GM12872 (cell line): ENCODE data around the gene MYCN.

Source experiments
- TF ChIP-seq, protein P1 (sequence below): IDR thresholded peaks from 3 replicates; pipeline ENCODE4 v1.5.1; 2011; ENCODE audit warnings: low read depth, mild to moderate bottlenecking, low read length, moderate library complexity; ENCODE audit not compliant: insufficient read depth

The MYCN gene

GRCh38 chr2:15946983-15947382, 6.6 kb downstream of the MYCN start:
- TF ChIP-seq, protein P1, sequence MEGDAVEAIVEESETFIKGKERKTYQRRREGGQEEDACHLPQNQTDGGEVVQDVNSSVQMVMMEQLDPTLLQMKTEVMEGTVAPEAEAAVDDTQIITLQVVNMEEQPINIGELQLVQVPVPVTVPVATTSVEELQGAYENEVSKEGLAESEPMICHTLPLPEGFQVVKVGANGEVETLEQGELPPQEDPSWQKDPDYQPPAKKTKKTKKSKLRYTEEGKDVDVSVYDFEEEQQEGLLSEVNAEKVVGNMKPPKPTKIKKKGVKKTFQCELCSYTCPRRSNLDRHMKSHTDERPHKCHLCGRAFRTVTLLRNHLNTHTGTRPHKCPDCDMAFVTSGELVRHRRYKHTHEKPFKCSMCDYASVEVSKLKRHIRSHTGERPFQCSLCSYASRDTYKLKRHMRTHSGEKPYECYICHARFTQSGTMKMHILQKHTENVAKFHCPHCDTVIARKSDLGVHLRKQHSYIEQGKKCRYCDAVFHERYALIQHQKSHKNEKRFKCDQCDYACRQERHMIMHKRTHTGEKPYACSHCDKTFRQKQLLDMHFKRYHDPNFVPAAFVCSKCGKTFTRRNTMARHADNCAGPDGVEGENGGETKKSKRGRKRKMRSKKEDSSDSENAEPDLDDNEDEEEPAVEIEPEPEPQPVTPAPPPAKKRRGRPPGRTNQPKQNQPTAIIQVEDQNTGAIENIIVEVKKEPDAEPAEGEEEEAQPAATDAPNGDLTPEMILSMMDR, result no peak

DNA sequence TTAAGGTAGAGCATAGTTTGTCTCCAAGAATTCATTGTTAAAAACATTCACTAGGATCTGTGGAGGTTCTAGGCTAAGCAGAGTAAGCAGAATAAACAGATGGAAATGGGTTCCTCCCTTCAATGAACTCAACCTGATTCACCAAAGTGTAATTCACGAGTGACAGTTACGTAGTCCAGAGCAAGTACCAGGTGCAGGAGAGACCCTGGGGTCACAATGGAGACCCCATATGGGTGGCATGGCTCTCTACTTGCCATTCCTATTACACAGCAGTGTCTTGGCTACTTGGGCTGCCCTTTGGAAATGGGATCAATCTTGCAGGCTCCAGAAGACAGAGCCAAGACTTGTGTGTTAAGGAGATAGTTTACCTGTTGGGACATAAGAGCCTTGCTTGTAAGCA, 7.1 kb downstream of the MYCN start:
- TF ChIP-seq, protein P1, result no peak

- TF ChIP-seq, protein P1, result no peak
Observed at GRCh38 chr2:15948704-15948957, 8.3 kb downstream of the MYCN start.

DNA sequence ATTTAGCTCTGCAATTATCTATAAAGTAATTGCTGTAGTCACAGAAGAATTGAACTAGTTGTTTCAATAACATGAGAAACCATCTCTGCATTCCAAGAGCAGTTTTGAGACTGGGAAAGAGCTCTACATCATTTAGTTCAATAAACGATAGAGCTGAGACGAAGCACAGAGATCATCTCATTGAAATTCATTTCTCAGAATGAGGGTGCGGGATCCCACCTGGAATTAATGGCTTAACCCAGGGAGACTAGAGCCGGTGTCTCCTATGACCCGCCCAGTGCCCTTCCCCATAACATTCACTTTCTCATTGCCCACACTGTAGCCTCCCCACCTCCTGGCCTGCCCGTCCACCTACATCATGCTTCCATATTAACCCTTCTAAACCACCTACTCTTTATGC, 8.8 kb downstream of the MYCN start:
- TF ChIP-seq, protein P1, result no peak

DNA sequence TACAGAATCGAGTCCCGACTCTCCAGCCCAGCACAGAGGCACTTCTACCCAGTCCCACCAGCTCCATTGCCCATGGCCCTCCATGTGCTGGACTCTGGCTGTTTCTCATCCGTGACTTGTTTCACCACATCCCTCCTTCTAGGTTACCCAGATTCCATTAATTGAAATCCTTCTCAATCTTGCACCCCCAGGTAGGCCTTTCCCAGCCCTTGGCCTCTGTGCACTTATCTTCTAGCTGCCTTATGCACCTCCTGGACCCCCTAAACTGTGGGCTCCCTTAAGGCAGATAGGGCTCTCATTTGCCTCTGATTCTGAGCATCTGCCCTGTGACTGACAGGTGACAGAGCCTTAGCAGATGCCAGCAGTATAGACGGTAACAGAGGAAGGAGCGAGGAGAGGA, 9.2 kb downstream of the MYCN start:
- TF ChIP-seq, protein P1, result no peak

- TF ChIP-seq, protein P1, result no peak
Observed at GRCh38 chr2:15950088-15950952, 10.0 kb downstream of the MYCN start.

DNA sequence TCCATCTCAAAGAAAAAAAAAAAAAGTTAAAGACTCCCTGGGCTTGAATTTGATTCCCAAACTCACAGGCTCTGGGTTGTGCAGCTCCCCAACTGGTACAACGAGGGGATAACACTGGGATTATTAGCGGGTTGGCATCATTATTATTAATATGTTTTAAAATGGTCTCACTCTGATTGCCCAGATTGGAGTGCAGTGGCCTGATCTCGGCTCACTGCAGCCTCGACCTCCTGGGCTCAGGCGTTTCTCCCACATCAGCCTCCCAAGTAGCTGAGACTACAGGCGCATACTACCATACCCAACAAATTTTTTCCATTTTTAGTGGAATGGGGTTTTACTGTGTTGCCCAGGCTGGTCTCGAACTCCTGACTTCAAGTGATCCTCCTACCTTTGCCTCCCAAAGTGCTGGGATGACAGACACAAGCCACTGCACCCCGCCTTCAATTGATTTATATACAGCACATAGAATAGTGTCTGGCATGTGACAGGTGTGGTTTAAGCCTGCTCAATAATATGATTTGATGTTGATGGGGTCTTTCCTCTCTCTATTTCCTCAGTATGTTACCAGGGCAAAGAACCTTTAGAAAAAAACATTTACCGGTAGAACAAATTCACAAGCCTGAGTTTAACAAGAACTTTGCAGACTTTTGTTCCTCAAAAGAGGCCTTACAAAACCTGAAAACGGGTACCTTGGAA, 12.2 kb downstream of the MYCN start:
- TF ChIP-seq, protein P1, result no peak
